ENCODE data around the gene PAX9. TPM values are rescaled to one million over a fixed set of nuclear protein-coding genes. Genes with fewer than 3 reads are reported as not detected.

PAX9 gene
- total and polyA plus RNA-seq, 8 donors = 0.37 to 17.0 TPM; not detected in 6

DNA sequence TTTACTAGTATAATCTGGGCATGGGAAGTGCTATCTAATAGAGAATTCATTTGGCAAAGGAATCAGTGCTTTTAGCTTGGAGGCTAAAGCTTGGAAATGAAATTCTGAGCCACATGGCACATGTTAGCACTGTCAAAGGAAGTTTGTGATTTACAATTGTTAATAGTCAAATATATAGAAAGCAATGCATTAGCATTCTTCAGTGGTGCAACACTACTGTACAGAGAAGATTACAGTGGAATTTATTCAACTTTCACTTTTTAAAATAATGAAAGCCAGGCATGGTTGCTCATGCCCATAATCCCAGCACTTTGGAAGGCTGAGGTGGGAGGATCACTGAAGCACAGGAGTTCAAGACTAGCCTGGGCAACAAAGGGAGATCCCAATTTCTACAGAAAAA lies 45.9 kb downstream of the PAX9 start:
- intact Hi-C loops (cut with DNase I; ENCODE audit: low total_unique reads) = no loop called here
- H3K4me3 ChIP-seq = no peak overlapping the region
- no peaks in the 10 kb centered on the region for H3K9me3 ChIP-seq
- H3K4me1 ChIP-seq = no peaks in the 10 kb centered on the region
- TF ChIP-seq, protein P1, sequence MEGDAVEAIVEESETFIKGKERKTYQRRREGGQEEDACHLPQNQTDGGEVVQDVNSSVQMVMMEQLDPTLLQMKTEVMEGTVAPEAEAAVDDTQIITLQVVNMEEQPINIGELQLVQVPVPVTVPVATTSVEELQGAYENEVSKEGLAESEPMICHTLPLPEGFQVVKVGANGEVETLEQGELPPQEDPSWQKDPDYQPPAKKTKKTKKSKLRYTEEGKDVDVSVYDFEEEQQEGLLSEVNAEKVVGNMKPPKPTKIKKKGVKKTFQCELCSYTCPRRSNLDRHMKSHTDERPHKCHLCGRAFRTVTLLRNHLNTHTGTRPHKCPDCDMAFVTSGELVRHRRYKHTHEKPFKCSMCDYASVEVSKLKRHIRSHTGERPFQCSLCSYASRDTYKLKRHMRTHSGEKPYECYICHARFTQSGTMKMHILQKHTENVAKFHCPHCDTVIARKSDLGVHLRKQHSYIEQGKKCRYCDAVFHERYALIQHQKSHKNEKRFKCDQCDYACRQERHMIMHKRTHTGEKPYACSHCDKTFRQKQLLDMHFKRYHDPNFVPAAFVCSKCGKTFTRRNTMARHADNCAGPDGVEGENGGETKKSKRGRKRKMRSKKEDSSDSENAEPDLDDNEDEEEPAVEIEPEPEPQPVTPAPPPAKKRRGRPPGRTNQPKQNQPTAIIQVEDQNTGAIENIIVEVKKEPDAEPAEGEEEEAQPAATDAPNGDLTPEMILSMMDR (IDR thresholded peaks at IDR 0.05) = no peak
- TF ChIP-seq POLR2AphosphoS5 (IDR thresholded peaks at IDR 0.05) = no peak
- no peak for TF ChIP-seq EP300 (IDR thresholded peaks at IDR 0.05)
- no peak for TF ChIP-seq POLR2A (IDR thresholded peaks at IDR 0.05)
- H3K36me3 ChIP-seq = no peaks in the 10 kb centered on the region
- no peak overlapping the region for H3K27ac ChIP-seq
- H3K27me3 ChIP-seq = no peaks in the 10 kb centered on the region
- DNase-seq = no peak

DNA sequence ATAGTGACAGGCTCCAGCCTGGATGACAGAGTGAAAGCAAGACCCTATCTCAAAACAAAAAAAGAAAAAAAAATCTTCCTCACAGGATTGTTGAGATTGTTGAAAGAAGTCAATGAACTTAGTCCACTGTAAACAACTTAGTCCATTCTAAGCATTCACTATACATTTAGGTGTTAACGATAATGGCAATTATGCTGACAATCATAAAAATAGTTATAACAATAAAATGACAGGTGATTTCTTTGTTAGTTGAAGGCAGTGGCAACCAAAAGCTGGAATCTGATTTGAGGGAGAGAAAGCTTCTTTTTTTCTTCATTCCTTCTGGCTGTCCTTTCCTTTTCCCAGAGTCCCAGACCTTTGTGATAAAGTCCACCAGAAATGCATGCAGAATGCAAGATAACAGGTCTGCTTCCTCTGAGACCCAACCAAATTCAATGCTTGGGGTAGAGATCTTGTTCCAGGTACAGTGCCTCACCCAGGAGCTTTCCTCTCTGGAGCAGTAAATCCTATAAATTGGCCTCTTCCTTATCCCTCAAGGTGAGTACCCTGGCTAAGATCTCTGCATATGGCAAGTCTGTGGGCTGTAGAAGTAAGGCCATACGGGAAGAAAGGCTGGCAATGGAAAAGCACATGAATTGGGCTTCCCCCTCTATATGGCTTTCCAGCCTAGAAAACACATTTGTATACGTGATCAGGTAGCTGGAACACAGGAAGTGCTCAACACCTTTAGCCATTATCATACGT lies 52.5 kb downstream of the PAX9 start:
- no peaks in the 10 kb centered on the region for H3K36me3 ChIP-seq
- H3K27me3 ChIP-seq = no peaks in the 10 kb centered on the region
- no peak overlapping the region for H3K4me3 ChIP-seq
- DNase-seq = no peak
- no peak for TF ChIP-seq POLR2AphosphoS5 (IDR thresholded peaks at IDR 0.05)
- no peak for TF ChIP-seq POLR2A (IDR thresholded peaks at IDR 0.05)
- TF ChIP-seq, protein P1 (IDR thresholded peaks at IDR 0.05) = no peak
- no peak for TF ChIP-seq EP300 (IDR thresholded peaks at IDR 0.05)
- 62 to 73% (median 64%) methylated on average over 4 of the region's 4 CpGs for WGBS, 5 donors
- H3K27ac ChIP-seq = no peak overlapping the region
- intact Hi-C loops (cut with DNase I; ENCODE audit: low total_unique reads) = no loop called here
- no peaks in the 10 kb centered on the region for H3K4me1 ChIP-seq
- H3K9me3 ChIP-seq = no peaks in the 10 kb centered on the region

DNA sequence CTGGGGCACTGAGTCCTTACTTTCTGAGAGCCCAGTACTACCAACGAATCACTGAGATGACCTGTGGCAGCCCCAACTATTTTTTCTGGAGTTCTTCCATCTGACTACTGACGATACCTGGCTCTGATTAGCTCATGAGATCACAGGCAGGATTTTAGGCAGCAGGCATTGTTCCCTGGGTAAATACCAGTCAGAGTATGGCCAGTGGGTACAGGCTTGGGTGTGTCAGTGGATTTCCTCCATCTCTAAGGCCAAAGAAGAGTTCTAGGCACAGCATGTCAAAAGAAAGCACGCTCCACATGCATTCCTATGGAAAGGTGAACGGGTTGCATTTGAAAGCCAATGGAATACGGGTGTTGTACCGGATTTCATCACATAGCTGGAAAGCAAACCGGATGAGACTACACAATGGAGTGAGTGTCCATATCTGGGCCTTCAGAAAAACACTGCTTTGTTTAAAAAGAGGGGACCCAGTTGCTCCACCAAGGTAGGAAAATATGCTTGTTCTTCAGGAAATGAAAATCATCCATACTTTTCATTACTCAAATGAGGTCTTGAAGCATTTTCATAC lies 55.0 kb downstream of the PAX9 start:
- H3K36me3 ChIP-seq = no peaks in the 10 kb centered on the region
- TF ChIP-seq POLR2AphosphoS5 (IDR thresholded peaks at IDR 0.05) (no peak), EP300 (IDR thresholded peaks at IDR 0.05) (no peak), POLR2A (IDR thresholded peaks at IDR 0.05) (no peak)
- TF ChIP-seq, protein P1 (IDR thresholded peaks at IDR 0.05) = no peak
- DNase-seq = no peak
- no peaks in the 10 kb centered on the region for H3K9me3 ChIP-seq
- no peak overlapping the region for H3K27ac ChIP-seq
- intact Hi-C loops (cut with DNase I; ENCODE audit: low total_unique reads) = no loop called here
- no peaks in the 10 kb centered on the region for H3K4me1 ChIP-seq
- H3K27me3 ChIP-seq = no peaks in the 10 kb centered on the region
- H3K4me3 ChIP-seq = no peak overlapping the region
- 69 to 77% (median 72%) methylated on average over 7 of the region's 7 CpGs for WGBS, 5 donors

DNA sequence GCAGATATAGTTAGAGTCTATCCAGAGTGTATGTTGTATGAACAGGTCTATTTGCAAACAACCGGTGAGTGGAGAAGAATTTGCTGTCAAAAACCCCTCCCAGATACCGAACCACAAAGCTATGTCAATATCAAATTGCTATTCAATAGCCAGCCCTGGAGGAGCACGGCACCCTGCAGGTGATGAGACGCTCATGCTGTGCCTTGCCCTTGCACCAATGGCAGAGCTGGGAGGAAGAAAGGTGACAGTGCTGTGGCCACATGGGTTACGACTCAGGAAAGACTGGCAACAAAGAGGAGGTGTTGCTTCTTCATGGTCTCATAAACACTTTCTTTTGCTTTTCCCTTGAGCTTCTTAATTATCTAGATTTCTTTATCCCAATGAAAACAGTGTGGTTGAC lies 55.7 kb downstream of the PAX9 start:
- TF ChIP-seq POLR2AphosphoS5 (IDR thresholded peaks at IDR 0.05) (no peak), POLR2A (IDR thresholded peaks at IDR 0.05) (no peak), EP300 (IDR thresholded peaks at IDR 0.05) (no peak)
- TF ChIP-seq, protein P1 (IDR thresholded peaks at IDR 0.05) = no peak
- WGBS, 5 donors = 22 to 62% (median 40%) methylated on average over 5 of the region's 5 CpGs
- Histone ChIP-seq H3K36me3 (no peaks in the 10 kb centered on the region), H3K27ac (no peak overlapping the region), H3K9me3 (no peaks in the 10 kb centered on the region), H3K4me3 (no peak overlapping the region), H3K4me1 (no peaks in the 10 kb centered on the region), H3K27me3 (no peaks in the 10 kb centered on the region)
- intact Hi-C loops (cut with DNase I; ENCODE audit: low total_unique reads) = no loop called here
- DNase-seq = peak in 1 of 2 donors; percentile 8

Data from stomach (tissue), 9 donors.